Tongue (tissue), 2 donors: ENCODE data around the gene C1QB. TPM values are rescaled to one million over a fixed set of nuclear protein-coding genes. Genes with fewer than 3 reads are reported as not detected.

Source experiments
- DNase-seq: peaks from one replicate; pipeline ENCODE4 v3.0.0-alpha.2; 2015
- total RNA-seq: library from RNA; depleted of rRNA; stranded (reverse); fragments of >200 nt; gene quantifications from one replicate; pipeline ENCODE4 v1.2.3, GENCODE V29; 2014

The C1QB gene
- total RNA-seq, result 18.5 TPM

- no peak for DNase-seq
Measured at GRCh38 chr1:22652881-22653316, at the start of gene C1QB. C1QB (plus strand) TSS chr1:22653236; CDS start chr1:22659463, 6,227 bp downstream.

DNA sequence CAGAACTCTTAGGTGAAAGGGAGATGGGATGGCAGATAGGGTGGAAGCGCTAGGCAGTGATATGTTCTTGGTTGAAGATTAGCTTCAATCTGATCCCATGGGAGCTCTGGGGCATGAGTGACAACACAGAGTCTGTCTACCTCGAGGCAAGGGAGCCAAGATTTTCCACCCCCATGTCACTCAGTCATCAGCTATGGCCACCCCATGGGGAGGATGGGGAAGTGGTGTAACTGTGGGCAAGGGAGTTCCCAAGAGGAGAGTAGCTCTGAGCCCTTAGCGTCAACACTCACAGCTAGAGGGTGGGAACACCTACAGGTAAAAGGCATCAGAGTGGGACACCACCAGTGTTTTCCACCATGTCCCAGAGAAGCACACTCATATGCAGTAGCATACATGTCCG, 46.9 kb upstream of the C1QB start:
- DNase-seq, result no peak

DNA sequence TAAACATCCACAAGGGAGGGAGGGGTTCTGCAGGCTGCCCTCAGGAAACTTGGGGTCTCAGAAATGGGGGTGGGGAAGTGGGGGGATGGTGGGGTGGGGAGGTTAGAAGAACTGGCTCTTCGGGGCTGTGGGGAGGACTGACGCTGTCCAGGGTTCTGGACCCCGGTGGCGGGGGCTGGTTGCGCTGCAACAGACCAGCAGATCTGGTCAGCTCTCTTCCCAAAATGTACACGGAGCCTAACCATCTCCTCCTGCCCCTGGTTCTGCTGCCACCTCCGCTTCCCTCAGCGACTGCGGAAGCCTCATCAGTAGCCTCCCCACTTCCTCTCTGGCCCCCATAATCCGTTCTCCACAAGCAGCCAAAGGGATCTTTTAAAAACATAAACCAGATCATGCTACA, 45.9 kb upstream of the C1QB start:
- DNase-seq, result peak; percentile 11

GRCh38 chr1:22608361-22608760, 44.7 kb upstream of the C1QB start:
- DNase-seq, result no peak

DNA sequence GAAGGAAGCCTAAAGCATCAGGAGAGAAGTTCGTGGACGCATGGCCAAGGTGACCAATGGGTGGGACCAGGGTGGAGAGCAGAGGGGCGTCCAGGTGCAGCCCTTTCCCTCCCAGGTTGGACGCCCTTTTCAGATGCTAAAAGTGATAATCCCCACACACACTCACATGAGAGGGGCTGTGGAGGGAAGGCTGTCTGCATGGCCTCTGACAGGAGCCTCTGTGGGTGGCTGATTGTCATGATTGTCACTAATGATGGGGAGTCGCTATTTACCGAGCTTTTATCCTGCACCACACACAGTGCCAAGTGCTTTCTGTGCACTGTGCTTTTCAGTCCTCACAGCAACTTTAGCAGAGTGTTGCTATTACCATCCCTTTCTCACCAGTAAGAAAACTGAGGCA, 43.7 kb upstream of the C1QB start:
- no peak for DNase-seq

GRCh38 chr1:22611530-22611947, 41.5 kb upstream of the C1QB start:
- peak; percentile 86 for DNase-seq

- DNase-seq, result no peak
Measured at GRCh38 chr1:22612671-22613571, 40.1 kb upstream of the C1QB start.

DNA sequence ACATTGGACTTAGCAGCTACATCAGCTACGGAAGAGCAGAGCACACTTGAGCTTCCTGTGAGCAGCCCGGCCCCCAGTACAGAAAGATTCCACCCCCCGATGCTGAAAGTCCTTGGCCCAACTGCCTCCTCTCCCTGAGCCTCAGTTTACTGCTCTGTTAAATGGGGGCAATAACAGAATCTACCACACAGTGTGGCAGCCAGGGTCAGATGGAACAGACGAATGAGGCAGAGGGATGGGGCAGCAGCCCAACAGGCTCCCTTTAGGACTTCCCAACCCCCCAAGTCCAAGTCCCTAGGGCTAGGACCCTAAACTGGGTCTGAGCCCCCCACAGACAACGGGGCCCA, 39.5 kb upstream of the C1QB start:
- no peak for DNase-seq

DNA sequence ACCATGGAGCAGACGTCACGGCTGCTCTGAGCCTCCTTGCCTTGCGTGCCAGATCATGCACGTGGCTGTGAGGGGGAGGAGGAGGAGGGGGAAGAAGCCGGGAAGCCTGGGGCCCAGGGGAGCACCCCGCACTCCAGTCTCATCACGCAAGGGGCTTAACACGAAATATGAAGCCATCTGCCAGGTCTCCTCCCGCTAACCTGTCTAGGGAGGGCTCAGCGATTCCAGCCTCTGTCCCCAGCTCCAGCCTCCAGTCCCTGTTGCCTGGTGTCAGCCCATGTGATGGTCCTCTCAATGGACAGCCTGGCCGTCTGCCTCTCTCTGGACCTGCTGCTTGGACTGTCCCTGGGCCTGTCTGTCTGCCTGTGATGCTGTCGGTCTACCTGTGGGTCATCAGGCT, 39.1 kb upstream of the C1QB start:
- DNase-seq, result no peak

GRCh38 chr1:22615886-22616285, 37.1 kb upstream of the C1QB start:
- no peak for DNase-seq

DNA sequence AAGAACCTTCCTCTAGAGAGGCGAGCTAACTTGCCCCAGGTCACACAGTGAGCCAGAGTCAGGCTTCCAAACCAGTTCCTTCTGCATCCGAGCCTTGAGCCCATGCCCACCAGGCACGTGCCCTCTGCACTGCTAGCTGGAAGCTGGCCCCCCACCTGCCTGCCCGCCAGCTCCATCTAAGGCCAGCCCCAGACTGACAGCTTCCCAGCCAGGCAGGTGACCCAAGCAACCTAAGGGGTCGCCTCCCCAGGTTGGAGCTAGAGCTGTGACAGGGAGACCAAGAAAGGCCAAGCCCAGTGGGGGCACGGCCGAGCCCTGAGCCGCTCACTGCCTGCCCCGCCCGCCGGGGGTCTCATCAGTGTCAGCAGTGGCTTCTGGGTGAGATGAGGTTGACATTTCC, 36.5 kb upstream of the C1QB start:
- no peak for DNase-seq

DNA sequence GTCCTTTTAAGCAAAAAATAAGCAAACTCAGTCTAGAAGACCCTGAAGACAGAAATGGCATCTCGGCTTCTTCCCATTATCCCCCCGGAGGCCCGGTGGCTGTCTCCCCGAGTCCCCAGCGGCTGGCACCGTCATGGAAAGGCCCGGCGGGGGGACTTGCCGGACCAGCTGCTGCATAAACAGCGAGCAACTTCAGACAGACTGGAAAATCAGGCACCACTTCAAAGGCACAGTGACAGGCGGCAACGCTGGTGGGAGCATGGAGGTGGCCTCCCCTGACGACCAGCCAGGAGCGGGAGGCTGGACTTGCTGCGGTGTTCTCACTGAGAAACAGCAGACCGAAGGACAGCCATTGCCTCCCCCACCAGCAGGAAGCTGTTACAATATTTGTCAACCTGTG, 35.0 kb upstream of the C1QB start:
- DNase-seq, result no peak

- no peak for DNase-seq
Measured at GRCh38 chr1:22619252-22619651, 33.8 kb upstream of the C1QB start.

- DNase-seq, result no peak
Measured at GRCh38 chr1:22619798-22620197, 33.2 kb upstream of the C1QB start.

- no peak for DNase-seq
Measured at GRCh38 chr1:22621761-22622160, 31.3 kb upstream of the C1QB start.

DNA sequence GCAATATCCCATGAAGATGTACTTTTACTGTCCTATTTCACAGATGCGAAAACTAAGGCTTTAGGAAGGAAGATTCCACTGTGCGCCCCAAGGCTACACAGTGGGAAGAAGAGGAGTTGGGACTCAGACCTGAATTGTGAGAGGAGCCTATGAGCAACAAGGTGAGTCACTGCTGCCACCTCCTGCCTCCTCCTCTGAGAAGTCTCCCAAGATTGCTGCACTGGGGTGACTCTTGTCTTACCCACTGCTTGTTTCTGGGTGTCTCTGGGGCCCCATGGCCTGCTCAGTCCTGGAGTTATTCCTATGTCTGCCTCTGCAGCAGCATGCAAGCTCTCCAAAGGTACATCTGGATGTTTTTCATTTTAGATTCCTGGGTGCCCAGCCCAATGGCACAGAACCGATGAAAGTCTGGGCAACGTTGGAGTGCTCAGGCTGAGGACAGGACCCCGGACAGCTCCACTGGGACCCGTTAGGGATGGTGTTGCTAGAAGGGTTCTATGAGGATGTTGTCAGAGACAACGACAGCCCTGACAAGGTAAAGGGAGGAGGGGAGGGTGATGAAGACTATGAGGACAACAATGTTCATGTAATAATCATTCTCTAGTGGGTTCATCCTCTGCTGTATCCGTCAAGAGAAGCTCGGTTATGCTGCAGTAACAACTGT, 27.6 kb upstream of the C1QB start:
- peak; percentile 24 for DNase-seq

DNA sequence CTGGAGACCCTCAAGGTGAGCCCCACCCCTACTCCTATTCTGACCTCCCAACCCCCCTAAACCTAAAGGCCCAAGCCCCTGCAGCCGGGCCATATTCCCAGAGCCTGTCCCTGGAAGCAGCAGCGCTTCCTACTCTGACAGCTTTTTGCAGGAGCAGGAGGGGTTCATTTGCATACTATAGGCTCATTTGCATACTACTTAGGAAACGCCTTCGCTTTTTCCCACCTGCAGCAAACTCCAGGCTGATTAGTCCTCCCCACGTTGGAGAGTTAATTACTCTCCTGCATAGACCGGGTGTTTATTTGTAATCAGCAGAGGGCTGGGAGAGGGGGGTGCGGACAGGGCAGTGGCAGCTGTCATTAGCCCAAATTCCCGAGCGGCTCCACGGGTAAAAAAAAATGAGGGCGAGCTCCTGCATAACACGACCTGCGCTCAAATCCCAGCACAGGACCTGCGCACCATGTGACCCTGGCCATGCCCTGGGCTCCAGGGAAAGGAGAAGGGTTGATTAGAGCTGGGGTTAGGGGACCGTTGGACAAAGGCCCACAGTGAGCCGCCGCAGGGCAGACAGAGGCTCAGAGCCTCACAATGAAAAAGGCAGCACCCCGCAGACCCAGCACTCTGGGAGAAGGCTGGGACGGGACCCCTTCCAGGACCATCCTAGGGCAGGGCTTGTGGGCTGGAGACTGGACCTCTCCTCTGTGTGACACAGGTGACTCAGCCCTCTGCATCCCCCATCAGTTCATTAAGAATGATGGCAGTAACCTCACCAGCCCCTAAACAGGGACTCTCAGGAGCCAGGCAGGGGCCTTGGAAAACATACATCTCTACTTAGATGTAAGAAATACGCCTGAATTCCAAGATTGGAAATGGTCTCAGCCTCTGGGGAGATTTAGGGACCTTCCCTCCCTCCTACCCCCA, 26.5 kb upstream of the C1QB start:
- DNase-seq, result no peak

- DNase-seq, result no peak
Measured at GRCh38 chr1:22627331-22627730, 25.7 kb upstream of the C1QB start.

- DNase-seq, result no peak
Measured at GRCh38 chr1:22628698-22629444, 24.2 kb upstream of the C1QB start.

GRCh38 chr1:22629886-22630285, 23.1 kb upstream of the C1QB start:
- no peak for DNase-seq

- no peak for DNase-seq
Measured at GRCh38 chr1:22633697-22634463, 19.2 kb upstream of the C1QB start.
